Nephron progenitor cell (in vitro differentiated cells): ENCODE data around the gene MAP1LC3B.
A peak's percentile ranks its signal among the peaks of the same experiment; 100 is the strongest.

Experiments used
- DNase-seq: peaks from one replicate; pipeline ENCODE4 v3.0.0; 2021
- H3K27ac Mint-ChIP-seq: 2 replicates; pipeline ENCODE4 v1.8.0; 2021; ENCODE audit warnings: mild to moderate bottlenecking, moderate library complexity, mixed read lengths
- H3K27me3 Mint-ChIP-seq: 2 replicates; pipeline ENCODE4 v1.8.0; 2021; ENCODE audit warnings: mild to moderate bottlenecking, low read depth, mixed read lengths; ENCODE audit not compliant: poor library complexity
- H3K36me3 Mint-ChIP-seq: 2 replicates; pipeline ENCODE4 v1.8.0; 2021; ENCODE audit warnings: low read depth, mixed read lengths
- H3K4me1 Mint-ChIP-seq: 2 replicates; pipeline ENCODE4 v1.8.0; 2021; ENCODE audit warnings: mixed read lengths
- H3K4me3 Mint-ChIP-seq: 2 replicates; pipeline ENCODE4 v1.8.0; 2021; ENCODE audit warnings: mild to moderate bottlenecking, moderate library complexity, mixed read lengths
- H3K9me3 Mint-ChIP-seq: 2 replicates; pipeline ENCODE4 v1.8.0; 2021; ENCODE audit warnings: mild to moderate bottlenecking, moderate library complexity, mixed read lengths
- CTCF ChIP-seq: fragments of 200-600 bp; sonication (generic); IDR thresholded peaks from 2 replicates; pipeline ENCODE4 v1.5.0; 2021; ENCODE audit warnings: antibody characterized with exemption

The MAP1LC3B gene

GRCh38 chr16:87453326-87453725, 61.2 kb downstream of the MAP1LC3B start:
- DNase-seq, result no peak
- H3K36me3 Mint-ChIP-seq, result peaks cover 51% of the 10 kb centered on the region
- H3K27me3 Mint-ChIP-seq, result no peaks in the 10 kb centered on the region
- H3K4me3 Mint-ChIP-seq, result no peak overlapping the region
- H3K9me3 Mint-ChIP-seq, result peaks cover 4% of the 10 kb centered on the region
- H3K4me1 Mint-ChIP-seq, result peaks cover 32% of the 10 kb centered on the region
- H3K27ac Mint-ChIP-seq, result peak overlapping the region; percentile 57
- no peak for TF ChIP-seq CTCF
